GM21825 (cell line): ENCODE data around the gene WDR27.

Experiments used
- ATAC-seq: cut with Tn5 transposase; IDR thresholded peaks from one replicate; pipeline ENCODE4 v1.9.1; 2021; ENCODE audit warnings: mild to moderate bottlenecking, moderate library complexity; ENCODE audit not compliant: unreplicated experiment

Gene WDR27

GRCh38 chr6:169701954-169702839 lies at the start of gene WDR27, which contains the start of gene C6orf120:
WDR27 (minus strand) TSS chr6:169702029; CDS start chr6:169689005, 13,024 bp downstream.
C6orf120 (plus strand) TSS chr6:169702126; CDS start chr6:169702460, 334 bp downstream.
- ATAC-seq, result peak; percentile 97

- no peak for ATAC-seq
Measured at GRCh38 chr6:169746556-169746955, 44.7 kb upstream of the WDR27 start.

- ATAC-seq, result no peak
Measured at GRCh38 chr6:169745405-169745804, 43.6 kb upstream of the WDR27 start.

- no peak for ATAC-seq
Measured at GRCh38 chr6:169741344-169741743, 39.5 kb upstream of the WDR27 start.

- no peak for ATAC-seq
Measured at GRCh38 chr6:169738976-169739529, 37.2 kb upstream of the WDR27 start.

- no peak for ATAC-seq
Measured at GRCh38 chr6:169738204-169738975, 36.6 kb upstream of the WDR27 start.

- ATAC-seq, result no peak
Measured at GRCh38 chr6:169729961-169730360, 28.1 kb upstream of the WDR27 start.

GRCh38 chr6:169726963-169727362 lies 25.1 kb upstream of the WDR27 start:
- ATAC-seq, result no peak

GRCh38 chr6:169726049-169726400 lies 24.2 kb upstream of the WDR27 start:
- ATAC-seq, result no peak

GRCh38 chr6:169725125-169726048 lies 23.6 kb upstream of the WDR27 start:
- peak; percentile 20 for ATAC-seq

GRCh38 chr6:169724494-169725124 lies 22.8 kb upstream of the WDR27 start, which contains the start of gene PHF10:
PHF10 (minus strand) TSS chr6:169724500; CDS start chr6:169723931, 569 bp downstream.
- ATAC-seq, result peak; percentile 37

- peak; percentile 34 for ATAC-seq
Measured at GRCh38 chr6:169723991-169724493, 22.2 kb upstream of the WDR27 start.

- peak; percentile 30 for ATAC-seq
Measured at GRCh38 chr6:169723200-169723909, 21.5 kb upstream of the WDR27 start.

- peak; percentile 32 for ATAC-seq
Measured at GRCh38 chr6:169722362-169723199, 20.8 kb upstream of the WDR27 start.

- ATAC-seq, result no peak
Measured at GRCh38 chr6:169720207-169720855, 18.5 kb upstream of the WDR27 start.

- no peak for ATAC-seq
Measured at GRCh38 chr6:169719117-169719516, 17.3 kb upstream of the WDR27 start.

- no peak for ATAC-seq
Measured at GRCh38 chr6:169714595-169714994, 12.8 kb upstream of the WDR27 start.

- no peak for ATAC-seq
Measured at GRCh38 chr6:169714178-169714577, 12.3 kb upstream of the WDR27 start.
